PC-3 (cell line): ENCODE data around the gene CNNM3. TPM values are rescaled to one million over a fixed set of nuclear protein-coding genes. Genes with fewer than 3 reads are reported as not detected.

Source experiments
- ATAC-seq: fragments of 200-7000 bp; cut with Tn5 transposase; 2 replicates; pipeline ENCODE4 v1.9.1; 2020; ENCODE audit warnings: mild to moderate bottlenecking, moderate library complexity
- BruUV-seq: library from RNA; stranded (reverse); fragments of 400-500 nt; replicated peaks from 2 replicates; lab custom pipeline; 2021; lab: Mats Ljungman, UMichigan
- CTCF ChIA-PET: fragments of 300-600 bp; sonication (Branson Sonifier 250); formaldehyde crosslinking; loops from one replicate; lab custom pipeline; 2022; ENCODE audit warnings: antibody characterized with exemption; lab: Charles Lee
- POLR2A ChIA-PET: fragments of 300-600 bp; sonication (Branson Sonifier 250); formaldehyde crosslinking; loops from one replicate; lab custom pipeline; 2022; ENCODE audit warnings: antibody characterized with exemption; ENCODE audit not compliant: unreplicated experiment; lab: Charles Lee
- DNase-seq: peaks from one replicate; pipeline ENCODE4 v3.0.0-alpha.2; 2015
- H2AFZ ChIP-seq: fragments of 300-600 bp; sonication (generic); 2 replicates; pipeline ENCODE4 v1.6.0; 2016; ENCODE audit warnings: antibody characterized with exemption, low read length
- H3F3A ChIP-seq: fragments of 300-600 bp; sonication (generic); one replicate; pipeline ENCODE4 v1.6.0; 2017; ENCODE audit warnings: antibody characterized with exemption, low read length, control low read depth, mild to moderate bottlenecking; ENCODE audit not compliant: unreplicated experiment
- H3K27ac ChIP-seq: fragments of 300-600 bp; sonication (generic); 2 replicates; pipeline ENCODE4 v1.5.1; 2016; ENCODE audit warnings: mild to moderate bottlenecking, low read length
- H3K27me3 ChIP-seq: fragments of 300-600 bp; sonication (generic); 2 replicates; pipeline ENCODE4 v1.6.1; 2016; ENCODE audit warnings: low read length, mixed read lengths
- H3K36me3 ChIP-seq: fragments of 300-600 bp; sonication (generic); 2 replicates; pipeline ENCODE4 v1.6.1; 2016; ENCODE audit warnings: low read depth, mixed run types, low read length, mixed read lengths
- H3K4me1 ChIP-seq: fragments of 300-600 bp; sonication (generic); 2 replicates; pipeline ENCODE4 v1.5.1; 2016; ENCODE audit warnings: low read length; ENCODE audit not compliant: insufficient read depth
- H3K4me2 ChIP-seq: fragments of 300-600 bp; sonication (generic); 2 replicates; pipeline ENCODE4 v1.6.0; 2016; ENCODE audit warnings: low read length
- H3K4me3 ChIP-seq: fragments of 300-600 bp; sonication (generic); 2 replicates; pipeline ENCODE4 v1.5.1; 2016; ENCODE audit warnings: mild to moderate bottlenecking, low read length, mixed read lengths
- H3K79me2 ChIP-seq: fragments of 300-600 bp; sonication (generic); 2 replicates; pipeline ENCODE4 v1.6.1; 2017; ENCODE audit warnings: low read length, mixed read lengths
- H3K9ac ChIP-seq: fragments of 300-600 bp; sonication (generic); 2 replicates; pipeline ENCODE4 v1.6.0; 2016; ENCODE audit warnings: mild to moderate bottlenecking, low read length
- H3K9me2 ChIP-seq: fragments of 300-600 bp; sonication (generic); replicated peaks from 2 replicates; pipeline ENCODE4 v1.6.1; 2016; ENCODE audit warnings: mixed run types, low read length, mixed read lengths
- H3K9me3 ChIP-seq: fragments of 300-600 bp; sonication (generic); 2 replicates; pipeline ENCODE4 v1.6.1; 2016; ENCODE audit warnings: low read length, mixed read lengths
- H4K20me1 ChIP-seq: fragments of 300-600 bp; sonication (generic); 2 replicates; pipeline ENCODE4 v1.6.1; 2016; ENCODE audit warnings: low read length, mixed read lengths
- CTCF ChIP-seq: fragments of 300-600 bp; sonication (generic); conservative IDR thresholded peaks from 2 replicates; pipeline ENCODE4 v1.5.1; 2017; ENCODE audit warnings: antibody characterized with exemption, low read depth, mild to moderate bottlenecking, low read length
- EZH2 ChIP-seq: fragments of 300-600 bp; sonication (generic); IDR thresholded peaks from one replicate; pipeline ENCODE4 v1.6.1; 2017; ENCODE audit warnings: antibody characterized with exemption, mild to moderate bottlenecking, low read length; ENCODE audit not compliant: unreplicated experiment
- EZH2phosphoT487 ChIP-seq: fragments of 300-600 bp; sonication (generic); IDR thresholded peaks from 2 replicates; pipeline ENCODE4 v1.6.1; 2018; ENCODE audit warnings: mild to moderate bottlenecking, antibody characterized with exemption, low read length, borderline replicate concordance
- intact Hi-C: fragments of 100-400 bp; cut with micrococcal nuclease; formaldehyde crosslinking; loops from 2 replicates; pipeline ENCODE4 v1.9.0; 2023
- total RNA-seq: library from RNA; depleted of rRNA; stranded (reverse); fragments of >200 nt; gene quantifications from 2 replicates; pipeline ENCODE4 v1.2.3, GENCODE V29; 2014

Gene CNNM3
- total RNA-seq, 1 experiment from 2014 or later, result 9.0 TPM

GRCh38 chr2:96830044-96830562 lies 14.0 kb downstream of the CNNM3 start:
- TF ChIP-seq EZH2 (no peak), CTCF (no peak), EZH2phosphoT487 (no peak)
- Histone ChIP-seq H3K4me3 (no peak overlapping the region), H3K4me1 (peaks cover 11% of the 10 kb centered on the region), H3K9me2 (no peaks in the 10 kb centered on the region), H3K9me3 (no peaks in the 10 kb centered on the region), H3K36me3 (peaks cover 12% of the 10 kb centered on the region), H3K27me3 (no peaks in the 10 kb centered on the region), H3K27ac (no peak overlapping the region), H3K4me2 (no peak overlapping the region), H2AFZ (no peak overlapping the region), H4K20me1 (no peaks in the 10 kb centered on the region), H3K79me2 (peaks cover 7% of the 10 kb centered on the region; the same call in 1 of the 2 replicates), H3F3A (peaks cover 5% of the 10 kb centered on the region), H3K9ac (no peak overlapping the region)
- POLR2A ChIA-PET, result no interaction called here
- DNase-seq (no peak), ATAC-seq (no peak)
- intact Hi-C loops, result no loop called here
- BruUV-seq, result no TSS peak
- CTCF ChIA-PET, result no interaction called here

- H3K9ac ChIP-seq, result no peak overlapping the region
- H2AFZ ChIP-seq, result no peak overlapping the region
- H3K27me3 ChIP-seq, result no peaks in the 10 kb centered on the region
- H3F3A ChIP-seq, result peaks cover 5% of the 10 kb centered on the region
- peaks cover 11% of the 10 kb centered on the region for H3K4me1 ChIP-seq
- intact Hi-C loops, result no loop called here
- H3K9me3 ChIP-seq, result no peaks in the 10 kb centered on the region
- no TSS peak for BruUV-seq
- ATAC-seq (no peak), DNase-seq (no peak)
- no peaks in the 10 kb centered on the region for H4K20me1 ChIP-seq
- peaks cover 12% of the 10 kb centered on the region for H3K36me3 ChIP-seq
- ChIA-PET POLR2A (no interaction called here), CTCF (no interaction called here)
- no peaks in the 10 kb centered on the region for H3K9me2 ChIP-seq
- no peak overlapping the region for H3K4me3 ChIP-seq
- H3K4me2 ChIP-seq, result no peak overlapping the region
- no peak for TF ChIP-seq EZH2
- no peak for TF ChIP-seq CTCF
- TF ChIP-seq EZH2phosphoT487, result no peak
- no peak overlapping the region for H3K27ac ChIP-seq
- no peaks in the 10 kb centered on the region for H3K79me2 ChIP-seq
These were observed 15.6 kb downstream of the CNNM3 start for GRCh38 chr2:96831679-96832078.

GRCh38 chr2:96832408-96832753 lies 16.3 kb downstream of the CNNM3 start:
- DNase-seq (no peak), ATAC-seq (no peak)
- peaks cover 5% of the 10 kb centered on the region for H3F3A ChIP-seq
- H2AFZ ChIP-seq, result no peak overlapping the region
- no peaks in the 10 kb centered on the region for H3K79me2 ChIP-seq
- intact Hi-C loops, result no loop called here
- H4K20me1 ChIP-seq, result no peaks in the 10 kb centered on the region
- TF ChIP-seq EZH2phosphoT487 (no peak), EZH2 (no peak), CTCF (no peak)
- H3K27ac ChIP-seq, result no peak overlapping the region
- no peaks in the 10 kb centered on the region for H3K9me2 ChIP-seq
- H3K4me3 ChIP-seq, result no peak overlapping the region
- POLR2A ChIA-PET, result no interaction called here
- H3K4me2 ChIP-seq, result no peak overlapping the region
- H3K36me3 ChIP-seq, result peaks cover 12% of the 10 kb centered on the region
- H3K9me3 ChIP-seq, result no peaks in the 10 kb centered on the region
- CTCF ChIA-PET, result no interaction called here
- H3K9ac ChIP-seq, result no peak overlapping the region
- no peaks in the 10 kb centered on the region for H3K27me3 ChIP-seq
- BruUV-seq, result no TSS peak
- peaks cover 11% of the 10 kb centered on the region for H3K4me1 ChIP-seq
